ENCODE data around the gene KNDC1.

KNDC1 gene

DNA sequence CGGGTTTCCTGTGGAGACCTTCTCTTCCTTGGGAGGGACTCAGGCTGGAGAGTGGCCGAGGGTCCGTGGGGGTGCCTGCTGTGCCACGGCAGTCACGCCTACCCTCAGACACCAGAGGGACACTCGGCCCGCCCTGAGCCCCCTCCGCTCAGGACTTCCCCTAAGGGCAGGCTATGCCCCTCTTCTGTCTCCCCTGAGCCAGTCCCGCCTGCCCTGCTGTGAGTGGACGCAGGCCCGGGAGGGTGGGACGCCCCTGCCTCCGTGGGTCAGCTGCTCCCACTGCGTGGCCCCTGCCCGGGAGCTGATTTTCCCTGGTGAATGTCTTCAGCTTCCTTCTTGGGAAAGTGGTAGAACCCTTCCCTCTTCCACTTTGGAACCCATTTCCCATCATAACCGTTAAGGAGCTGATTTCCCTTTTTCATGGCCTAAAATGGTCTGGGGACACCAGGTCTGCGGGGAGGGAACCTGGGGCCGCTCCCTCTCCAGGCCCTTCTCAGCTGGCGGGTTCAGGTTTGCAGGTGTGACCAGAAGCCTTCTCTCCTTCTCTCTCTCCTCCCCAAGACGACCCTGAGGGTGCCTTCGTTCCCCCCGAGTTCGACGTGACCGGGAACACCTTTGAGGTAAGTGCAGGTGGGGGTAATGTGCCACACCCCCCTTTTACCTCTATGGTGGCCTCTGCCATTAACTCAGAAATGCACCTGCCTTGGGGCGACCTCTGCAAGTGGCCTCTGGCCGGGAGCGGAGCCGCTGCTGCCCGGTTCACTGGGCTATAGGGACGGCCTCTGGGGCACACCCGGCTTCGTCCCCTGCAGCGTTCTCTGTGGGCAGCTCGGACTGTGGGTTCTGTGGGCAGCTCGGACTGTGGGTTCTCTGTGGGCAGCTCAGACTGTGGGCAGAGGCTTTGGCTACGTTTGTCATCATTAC, 7.9 kb downstream of the KNDC1 start:
- Histone ChIP-seq H3K79me1 (replicated peaks; ENCODE audit: low read length, poor library complexity, severe bottlenecking) (no peaks in the 10 kb centered on the region), H3K36me3 (ENCODE audit: control insufficient read depth in 1 of 2, insufficient read depth in 2 of 2, low read depth in 1 of 2, low read length in 2 of 2) (no peaks in the 10 kb centered on the region), H3K9ac (ENCODE audit: low read length) (no peak overlapping the region), H3K27me3 (ENCODE audit: control insufficient read depth in 1 of 2, insufficient read depth in 1 of 2, low read length in 2 of 2) (peaks cover 7 to 37% of the 10 kb centered on the region in 2 experiments), H3K4me1 (ENCODE audit: control insufficient read depth, insufficient read depth, low read depth, low read length) (no peaks in the 10 kb centered on the region), H3K4me2 (ENCODE audit: low read length, poor library complexity, severe bottlenecking) (no peak overlapping the region), H3K14ac (ENCODE audit: low read length in 2 of 2) (no peak overlapping the region), H4K8ac (ENCODE audit: low read length) (no peak overlapping the region), H3K23ac (ENCODE audit: low read length in 2 of 2) (no peak overlapping the region), H4K91ac (ENCODE audit: low read length) (no peak overlapping the region), H2BK5ac (ENCODE audit: low read depth, low read length, poor library complexity, severe bottlenecking) (no peak overlapping the region), H3K27ac (ENCODE audit: low read length, poor library complexity, severe bottlenecking) (no peak overlapping the region), H3K18ac (ENCODE audit: low read depth in 1 of 2, low read length in 2 of 2) (no peak overlapping the region), H2BK12ac (ENCODE audit: low read length in 2 of 2) (no peak overlapping the region), H3K4ac (ENCODE audit: low read depth in 1 of 2, low read length in 2 of 2) (no peak overlapping the region), H2AFZ (ENCODE audit: low read depth, low read length) (no peak overlapping the region), H2AK5ac (ENCODE audit: low read length, severe bottlenecking) (no peak overlapping the region), H2BK15ac (ENCODE audit: low read depth, poor library complexity, severe bottlenecking) (no peak overlapping the region), H3K4me3 (ENCODE audit: insufficient read depth in 1 of 2, low read depth in 1 of 2, low read length in 2 of 2) (no peak overlapping the region), H3K9me3 (ENCODE audit: control insufficient read depth, low read length) (no peaks in the 10 kb centered on the region), H2BK120ac (ENCODE audit: low read depth, low read length) (no peak overlapping the region)
- DNase-seq = no peak
- 87% methylated on average over 36 of the region's 37 CpGs for WGBS

DNA sequence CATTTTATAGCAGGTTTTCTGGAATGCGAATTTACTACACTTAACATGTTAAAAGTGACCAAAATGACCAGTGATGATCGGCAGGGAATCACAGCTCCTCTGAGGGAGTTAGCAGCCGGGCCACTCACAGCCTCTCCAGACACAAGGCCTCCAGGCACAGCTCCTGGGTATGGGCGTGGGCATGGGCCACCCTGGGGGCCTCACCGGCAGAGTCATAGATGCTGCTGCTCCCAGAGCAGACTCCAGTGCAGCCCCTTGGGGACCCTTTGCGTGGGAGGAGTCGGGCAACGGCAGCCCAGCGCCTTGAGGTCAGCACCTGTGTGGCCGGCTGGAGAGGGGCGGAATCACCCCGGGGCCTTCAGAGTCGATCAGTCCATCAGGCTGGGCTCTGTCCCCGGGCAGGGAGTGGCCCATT, 8.6 kb downstream of the KNDC1 start:
- H4K91ac ChIP-seq (ENCODE audit: low read length) = no peak overlapping the region
- H4K8ac ChIP-seq (ENCODE audit: low read length) = no peak overlapping the region
- WGBS = 83% methylated on average over 14 of the region's 14 CpGs
- H3K4ac ChIP-seq (ENCODE audit: low read depth in 1 of 2, low read length in 2 of 2) = no peak overlapping the region
- H3K79me1 ChIP-seq (replicated peaks; ENCODE audit: low read length, poor library complexity, severe bottlenecking) = no peaks in the 10 kb centered on the region
- H3K4me3 ChIP-seq (ENCODE audit: insufficient read depth in 1 of 2, low read depth in 1 of 2, low read length in 2 of 2) = no peak overlapping the region
- no peak overlapping the region for H3K27ac ChIP-seq (ENCODE audit: low read length, poor library complexity, severe bottlenecking)
- DNase-seq = no peak
- H3K23ac ChIP-seq (ENCODE audit: low read length in 2 of 2) = no peak overlapping the region
- peaks cover under 1 to 31% of the 10 kb centered on the region in 2 experiments for H3K27me3 ChIP-seq (ENCODE audit: control insufficient read depth in 1 of 2, insufficient read depth in 1 of 2, low read length in 2 of 2)
- H3K14ac ChIP-seq (ENCODE audit: low read length in 2 of 2) = no peak overlapping the region
- no peak overlapping the region for H2BK5ac ChIP-seq (ENCODE audit: low read depth, low read length, poor library complexity, severe bottlenecking)
- no peaks in the 10 kb centered on the region for H3K4me1 ChIP-seq (ENCODE audit: control insufficient read depth, insufficient read depth, low read depth, low read length)
- H3K18ac ChIP-seq (ENCODE audit: low read depth in 1 of 2, low read length in 2 of 2) = no peak overlapping the region
- H2AFZ ChIP-seq (ENCODE audit: low read depth, low read length) = no peak overlapping the region
- H3K36me3 ChIP-seq (ENCODE audit: control insufficient read depth in 1 of 2, insufficient read depth in 2 of 2, low read depth in 1 of 2, low read length in 2 of 2) = no peaks in the 10 kb centered on the region
- H2BK120ac ChIP-seq (ENCODE audit: low read depth, low read length) = no peak overlapping the region
- no peak overlapping the region for H2BK12ac ChIP-seq (ENCODE audit: low read length in 2 of 2)
- no peaks in the 10 kb centered on the region for H3K9me3 ChIP-seq (ENCODE audit: control insufficient read depth, low read length)
- no peak overlapping the region for H2AK5ac ChIP-seq (ENCODE audit: low read length, severe bottlenecking)
- no peak overlapping the region for H3K4me2 ChIP-seq (ENCODE audit: low read length, poor library complexity, severe bottlenecking)
- no peak overlapping the region for H3K9ac ChIP-seq (ENCODE audit: low read length)
- no peak overlapping the region for H2BK15ac ChIP-seq (ENCODE audit: low read depth, poor library complexity, severe bottlenecking)

DNA sequence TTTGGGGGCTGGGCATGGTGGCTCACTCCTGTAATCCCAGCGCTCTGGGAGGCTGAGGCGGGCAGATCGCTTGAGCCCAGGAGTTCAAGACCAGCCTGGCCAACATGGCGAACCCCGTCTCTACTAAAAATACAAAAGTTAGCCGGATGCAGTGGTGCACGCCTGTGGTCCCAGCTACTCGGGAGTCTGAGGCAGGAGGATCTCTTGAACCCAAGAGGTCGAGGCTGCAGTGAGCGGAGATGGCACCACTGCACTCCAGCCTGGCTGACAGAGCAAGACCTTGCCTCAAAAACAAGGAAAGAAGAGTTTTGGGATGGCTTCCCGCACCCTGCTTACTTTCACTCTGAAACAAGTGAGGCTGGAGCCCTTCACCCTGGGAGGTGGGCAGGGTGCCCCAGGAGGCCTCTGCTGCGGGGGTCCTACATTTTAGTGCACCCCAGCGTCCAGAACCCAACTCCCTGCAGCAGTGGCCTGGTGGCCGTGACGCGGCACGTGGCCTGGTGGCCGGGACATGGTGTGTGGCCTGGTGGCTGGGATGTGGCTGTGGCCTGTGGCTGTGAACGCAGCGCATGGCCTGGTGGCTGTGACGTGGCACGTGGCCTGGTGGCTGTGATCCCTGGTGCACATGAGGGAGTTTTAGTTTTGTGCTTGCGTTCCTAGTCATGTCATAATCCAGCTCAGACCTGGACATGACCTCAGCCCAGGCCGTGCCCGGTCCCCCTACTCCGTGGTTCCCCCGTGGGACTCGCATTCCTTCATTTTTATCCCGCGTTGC, 9.3 kb downstream of the KNDC1 start:
- no peak for DNase-seq

DNA sequence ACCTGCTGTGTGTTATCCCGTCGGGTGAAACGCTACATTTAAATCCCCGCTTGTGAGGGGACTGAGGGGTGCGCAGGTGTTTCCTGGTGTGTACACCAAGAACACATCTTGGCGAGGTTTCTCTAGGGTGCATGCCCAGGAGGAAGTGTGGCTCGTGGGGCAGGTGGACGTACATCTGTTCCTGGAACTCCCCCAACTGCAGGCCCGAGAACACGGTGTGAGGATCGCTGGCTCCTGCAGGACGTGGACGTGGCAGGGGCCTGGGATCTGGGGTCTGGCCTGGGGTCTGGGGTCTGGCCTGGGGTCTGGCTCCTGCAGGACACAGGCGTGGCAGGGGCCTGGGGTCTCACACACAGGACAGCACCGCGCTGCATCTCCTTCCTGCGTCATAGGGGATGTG, 10.1 kb downstream of the KNDC1 start:
- H3K4me3 ChIP-seq (ENCODE audit: insufficient read depth in 1 of 2, low read depth in 1 of 2, low read length in 2 of 2) = no peak overlapping the region
- H3K4me2 ChIP-seq (ENCODE audit: low read length, poor library complexity, severe bottlenecking) = no peak overlapping the region
- no peak overlapping the region for H3K14ac ChIP-seq (ENCODE audit: low read length in 2 of 2)
- no peak overlapping the region for H2BK120ac ChIP-seq (ENCODE audit: low read depth, low read length)
- no peak overlapping the region for H2AK5ac ChIP-seq (ENCODE audit: low read length, severe bottlenecking)
- H3K4me1 ChIP-seq (ENCODE audit: control insufficient read depth, insufficient read depth, low read depth, low read length) = no peaks in the 10 kb centered on the region
- H3K18ac ChIP-seq (ENCODE audit: low read depth in 1 of 2, low read length in 2 of 2) = no peak overlapping the region
- no peak overlapping the region for H2AFZ ChIP-seq (ENCODE audit: low read depth, low read length)
- H3K27me3 ChIP-seq (ENCODE audit: control insufficient read depth in 1 of 2, insufficient read depth in 1 of 2, low read length in 2 of 2) = peaks cover 0 to 22% of the 10 kb centered on the region in 2 experiments
- no peak overlapping the region for H4K8ac ChIP-seq (ENCODE audit: low read length)
- no peaks in the 10 kb centered on the region for H3K36me3 ChIP-seq (ENCODE audit: control insufficient read depth in 1 of 2, insufficient read depth in 2 of 2, low read depth in 1 of 2, low read length in 2 of 2)
- H2BK15ac ChIP-seq (ENCODE audit: low read depth, poor library complexity, severe bottlenecking) = no peak overlapping the region
- no peaks in the 10 kb centered on the region for H3K79me1 ChIP-seq (replicated peaks; ENCODE audit: low read length, poor library complexity, severe bottlenecking)
- no peak overlapping the region for H2BK12ac ChIP-seq (ENCODE audit: low read length in 2 of 2)
- no peaks in the 10 kb centered on the region for H3K9me3 ChIP-seq (ENCODE audit: control insufficient read depth, low read length)
- H3K9ac ChIP-seq (ENCODE audit: low read length) = no peak overlapping the region
- H4K91ac ChIP-seq (ENCODE audit: low read length) = no peak overlapping the region
- 90% methylated on average over 17 of the region's 17 CpGs for WGBS
- DNase-seq = no peak
- H2BK5ac ChIP-seq (ENCODE audit: low read depth, low read length, poor library complexity, severe bottlenecking) = no peak overlapping the region
- no peak overlapping the region for H3K4ac ChIP-seq (ENCODE audit: low read depth in 1 of 2, low read length in 2 of 2)
- H3K23ac ChIP-seq (ENCODE audit: low read length in 2 of 2) = no peak overlapping the region
- no peak overlapping the region for H3K27ac ChIP-seq (ENCODE audit: low read length, poor library complexity, severe bottlenecking)

More for the DNA sequence above, 9.3 kb downstream of the KNDC1 start:
- Histone ChIP-seq H3K9me3 (ENCODE audit: control insufficient read depth, low read length) (no peaks in the 10 kb centered on the region), H2AK5ac (ENCODE audit: low read length, severe bottlenecking) (no peak overlapping the region), H3K4ac (ENCODE audit: low read depth in 1 of 2, low read length in 2 of 2) (no peak overlapping the region), H3K14ac (ENCODE audit: low read length in 2 of 2) (no peak overlapping the region), H3K9ac (ENCODE audit: low read length) (no peak overlapping the region), H3K23ac (ENCODE audit: low read length in 2 of 2) (no peak overlapping the region), H2BK120ac (ENCODE audit: low read depth, low read length) (no peak overlapping the region), H3K36me3 (ENCODE audit: control insufficient read depth in 1 of 2, insufficient read depth in 2 of 2, low read depth in 1 of 2, low read length in 2 of 2) (no peaks in the 10 kb centered on the region), H3K27ac (ENCODE audit: low read length, poor library complexity, severe bottlenecking) (no peak overlapping the region), H3K4me3 (ENCODE audit: insufficient read depth in 1 of 2, low read depth in 1 of 2, low read length in 2 of 2) (peak overlapping the region in 1 of 2 experiments; percentile 33), H3K4me1 (ENCODE audit: control insufficient read depth, insufficient read depth, low read depth, low read length) (no peaks in the 10 kb centered on the region), H3K79me1 (replicated peaks; ENCODE audit: low read length, poor library complexity, severe bottlenecking) (no peaks in the 10 kb centered on the region), H2BK12ac (ENCODE audit: low read length in 2 of 2) (no peak overlapping the region), H2AFZ (ENCODE audit: low read depth, low read length) (no peak overlapping the region), H4K91ac (ENCODE audit: low read length) (peak overlapping the region; percentile 61), H3K4me2 (ENCODE audit: low read length, poor library complexity, severe bottlenecking) (no peak overlapping the region), H2BK15ac (ENCODE audit: low read depth, poor library complexity, severe bottlenecking) (no peak overlapping the region), H4K8ac (ENCODE audit: low read length) (no peak overlapping the region), H3K18ac (ENCODE audit: low read depth in 1 of 2, low read length in 2 of 2) (no peak overlapping the region), H2BK5ac (ENCODE audit: low read depth, low read length, poor library complexity, severe bottlenecking) (no peak overlapping the region), H3K27me3 (ENCODE audit: control insufficient read depth in 1 of 2, insufficient read depth in 1 of 2, low read length in 2 of 2) (peaks cover 0 to 26% of the 10 kb centered on the region in 2 experiments)
- WGBS = 92% methylated on average over 30 of the region's 30 CpGs
